ENCODE data around the gene FAM76B.

GRCh38 chr11:95821640-95822039, 32.1 kb upstream of the FAM76B start:
- no peak for TF ChIP-seq POLR2AphosphoS5 (IDR thresholded peaks at IDR 0.05)
- TF ChIP-seq CTCF (IDR thresholded peaks at IDR 0.05): no peak

Measured in prostate gland (tissue), 2 donors.